Activated T-helper 2 cell treated with anti-CD3 and anti-CD28 coated beads, Interferon-gamma antibody, Interleukin-2, Interleukin-4, amounts not matched to agents 10 μg/mL and 5 μg/mL and 100 μg/mL, durations not matched to agents 14 hours and 24 hours and 36 hours (primary cell): ENCODE data around the gene GSE1. TPM values are rescaled to one million over a fixed set of nuclear protein-coding genes. Genes with fewer than 3 reads are reported as not detected.

Experiments
- DNase-seq: peaks from one replicate; pipeline ENCODE4 v3.0.0; 2021; ENCODE audit warnings: low spot score
- H3K27ac Mint-ChIP-seq: one replicate; pipeline ENCODE4 v1.8.0; 2021; ENCODE audit warnings: mixed read lengths
- H3K27me3 Mint-ChIP-seq: one replicate; pipeline ENCODE4 v1.8.0; 2021; ENCODE audit warnings: low read depth, mixed read lengths
- H3K36me3 Mint-ChIP-seq: one replicate; pipeline ENCODE4 v1.8.0; 2021; ENCODE audit warnings: low read depth, mixed read lengths
- H3K4me1 Mint-ChIP-seq: one replicate; pipeline ENCODE4 v1.8.0; 2021; ENCODE audit warnings: low read depth, mixed read lengths
- H3K4me3 Mint-ChIP-seq: one replicate; pipeline ENCODE4 v1.8.0; 2021; ENCODE audit warnings: low read depth, mild to moderate bottlenecking, moderate library complexity, mixed read lengths
- H3K9me3 Mint-ChIP-seq: one replicate; pipeline ENCODE4 v1.8.0; 2021; ENCODE audit warnings: mixed read lengths
- intact Hi-C: fragments of 100-400 bp; cut with micrococcal nuclease; formaldehyde crosslinking; loops from one replicate; pipeline ENCODE4 v1.15.1; 2023
- total RNA-seq: library from RNA; stranded (reverse); gene quantifications from 2 replicates; pipeline ENCODE4 v1.2.3, GENCODE V29; 2022

The GSE1 gene
- total RNA-seq, 1 donor from 2014 or later = 37.2 TPM

- Mint-ChIP-seq H3K27ac (no peak overlapping the region), H3K9me3 (no peaks in the 10 kb centered on the region), H3K4me1 (peaks cover 13% of the 10 kb centered on the region), H3K27me3 (no peaks in the 10 kb centered on the region), H3K36me3 (peaks cover 64% of the 10 kb centered on the region), H3K4me3 (no peak overlapping the region)
- no peak for DNase-seq
- intact Hi-C loops = loop anchor here (10.0 kb wide), 2 partner anchors 114 to 126 kb away; partner anchors contain the start of genes COX4I1 and EMC8
Observed at GRCh38 chr16:85680352-85680944, 67.3 kb downstream of the GSE1 start.

GRCh38 chr16:85681255-85681654 lies 68.1 kb downstream of the GSE1 start:
- no peaks in the 10 kb centered on the region for H3K9me3 Mint-ChIP-seq
- no peak overlapping the region for H3K27ac Mint-ChIP-seq
- H3K36me3 Mint-ChIP-seq = peaks cover 61% of the 10 kb centered on the region
- no peaks in the 10 kb centered on the region for H3K27me3 Mint-ChIP-seq
- no peak overlapping the region for H3K4me3 Mint-ChIP-seq
- no peak for DNase-seq
- intact Hi-C loops = loop anchor here (10.0 kb wide), 2 partner anchors 114 to 126 kb away; partner anchors contain the start of genes COX4I1 and EMC8
- H3K4me1 Mint-ChIP-seq = peaks cover 11% of the 10 kb centered on the region

GRCh38 chr16:85682516-85682915 lies 69.4 kb downstream of the GSE1 start:
- DNase-seq = no peak
- H3K27ac Mint-ChIP-seq = no peak overlapping the region
- H3K4me1 Mint-ChIP-seq = peaks cover 21% of the 10 kb centered on the region
- H3K27me3 Mint-ChIP-seq = no peaks in the 10 kb centered on the region
- peaks cover 65% of the 10 kb centered on the region for H3K36me3 Mint-ChIP-seq
- intact Hi-C loops = loop anchor here (10.0 kb wide), 2 partner anchors 112 to 128 kb away; partner anchors contain the start of genes COX4I1 and EMC8
- H3K4me3 Mint-ChIP-seq = no peak overlapping the region
- H3K9me3 Mint-ChIP-seq = no peaks in the 10 kb centered on the region

GRCh38 chr16:85683363-85683762 lies 70.2 kb downstream of the GSE1 start:
- Mint-ChIP-seq H3K4me3 (no peak overlapping the region), H3K27me3 (no peaks in the 10 kb centered on the region), H3K27ac (no peak overlapping the region), H3K36me3 (peaks cover 59% of the 10 kb centered on the region), H3K4me1 (peaks cover 20% of the 10 kb centered on the region), H3K9me3 (no peaks in the 10 kb centered on the region)
- DNase-seq = no peak
- intact Hi-C loops = loop anchor here (10.0 kb wide), 2 partner anchors 111 to 129 kb away; partner anchors contain the start of genes COX4I1 and EMC8

GRCh38 chr16:85685251-85685650 lies 72.1 kb downstream of the GSE1 start:
- no peak overlapping the region for H3K4me3 Mint-ChIP-seq
- no peak for DNase-seq
- peaks cover 46% of the 10 kb centered on the region for H3K36me3 Mint-ChIP-seq
- no peaks in the 10 kb centered on the region for H3K9me3 Mint-ChIP-seq
- peaks cover 2% of the 10 kb centered on the region for H3K27me3 Mint-ChIP-seq
- intact Hi-C loops = loop anchor here (10.0 kb wide), 2 partner anchors 110 to 130 kb away; partner anchors contain the start of genes COX4I1 and EMC8
- no peak overlapping the region for H3K27ac Mint-ChIP-seq
- peaks cover 20% of the 10 kb centered on the region for H3K4me1 Mint-ChIP-seq

- H3K27ac Mint-ChIP-seq = no peak overlapping the region
- no peak for DNase-seq
- intact Hi-C loops = loop anchor here (10.0 kb wide), 2 partner anchors 108 to 132 kb away; partner anchors contain the start of genes COX4I1 and EMC8
- peak overlapping the region; percentile 85 for H3K4me3 Mint-ChIP-seq
- peaks cover 3% of the 10 kb centered on the region for H3K27me3 Mint-ChIP-seq
- peaks cover 36% of the 10 kb centered on the region for H3K36me3 Mint-ChIP-seq
- no peaks in the 10 kb centered on the region for H3K9me3 Mint-ChIP-seq
- peaks cover 16% of the 10 kb centered on the region for H3K4me1 Mint-ChIP-seq
Observed at GRCh38 chr16:85686912-85687591, 73.9 kb downstream of the GSE1 start.

GRCh38 chr16:85687651-85688471 lies 74.7 kb downstream of the GSE1 start:
- Mint-ChIP-seq H3K36me3 (peaks cover 33% of the 10 kb centered on the region), H3K27me3 (peaks cover 3% of the 10 kb centered on the region), H3K27ac (peak overlapping the region; percentile 72), H3K9me3 (no peaks in the 10 kb centered on the region), H3K4me1 (peaks cover 16% of the 10 kb centered on the region), H3K4me3 (peak overlapping the region; percentile 85)
- no peak for DNase-seq
- intact Hi-C loops = loop anchor here (10.0 kb wide), 2 partner anchors 107 to 133 kb away; partner anchors contain the start of genes COX4I1 and EMC8

GRCh38 chr16:85688586-85689284 lies 75.6 kb downstream of the GSE1 start, which contains the start of gene GINS2:
Gene GINS2 (minus strand): TSS chr16:85688954. CDS start chr16:85688898, 56 bp downstream.
- Mint-ChIP-seq H3K27me3 (peaks cover 3% of the 10 kb centered on the region), H3K4me3 (peak within 1 kb of the TSS; percentile 85), H3K36me3 (peaks cover 24% of the 10 kb centered on the region), H3K9me3 (no peaks in the 10 kb centered on the region), H3K4me1 (peaks cover 14% of the 10 kb centered on the region), H3K27ac (peak within 1 kb of the TSS; percentile 72)
- intact Hi-C loops = loop anchor here (10.0 kb wide), 2 partner anchors 106 to 134 kb away; partner anchors contain the start of genes COX4I1 and EMC8
- peak; percentile 89 for DNase-seq

- peak overlapping the region; percentile 72 for H3K4me3 Mint-ChIP-seq
- H3K9me3 Mint-ChIP-seq = no peaks in the 10 kb centered on the region
- intact Hi-C loops = loop anchor here (10.0 kb wide), 2 partner anchors 105 to 135 kb away; partner anchors contain the start of genes COX4I1 and EMC8
- peaks cover 3% of the 10 kb centered on the region for H3K27me3 Mint-ChIP-seq
- H3K36me3 Mint-ChIP-seq = peaks cover 21% of the 10 kb centered on the region
- H3K4me1 Mint-ChIP-seq = peaks cover 12% of the 10 kb centered on the region
- H3K27ac Mint-ChIP-seq = no peak overlapping the region
- no peak for DNase-seq
Observed at GRCh38 chr16:85689285-85689949, 76.3 kb downstream of the GSE1 start.

- intact Hi-C loops = loop anchor here (10.0 kb wide), 2 partner anchors 105 to 135 kb away; partner anchors contain the start of genes COX4I1 and EMC8
- Mint-ChIP-seq H3K4me3 (peak overlapping the region; percentile 37), H3K27me3 (peaks cover 3% of the 10 kb centered on the region), H3K9me3 (no peaks in the 10 kb centered on the region), H3K4me1 (peaks cover 10% of the 10 kb centered on the region), H3K27ac (no peak overlapping the region), H3K36me3 (peaks cover 19% of the 10 kb centered on the region)
- DNase-seq = no peak
Observed at GRCh38 chr16:85689950-85690320, 76.8 kb downstream of the GSE1 start.

- H3K36me3 Mint-ChIP-seq = peaks cover 14% of the 10 kb centered on the region
- intact Hi-C loops = no loop called here
- H3K9me3 Mint-ChIP-seq = no peaks in the 10 kb centered on the region
- H3K27me3 Mint-ChIP-seq = peaks cover 3% of the 10 kb centered on the region
- no peak overlapping the region for H3K27ac Mint-ChIP-seq
- no peak for DNase-seq
- H3K4me1 Mint-ChIP-seq = peaks cover 10% of the 10 kb centered on the region
- no peak overlapping the region for H3K4me3 Mint-ChIP-seq
Observed at GRCh38 chr16:85690469-85691064, 77.4 kb downstream of the GSE1 start.
